Articular chondrocyte of knee joint (primary cell): ENCODE results near the gene TMSB4X. TPM values are rescaled to one million over a fixed set of nuclear protein-coding genes. Genes with fewer than 3 reads are reported as not detected.

ENCODE experiments used
- total RNA-seq: library from RNA; depleted of rRNA; stranded (reverse); fragments of >200 nt; gene quantifications from 2 replicates; pipeline ENCODE4 v1.2.3, GENCODE V29; 2012

The TMSB4X gene
- total RNA-seq = 4,398 and 7,748 TPM in 2 replicates

GRCh38 chrX:12974796-12975669 is at the start of gene TMSB4X:
Gene TMSB4X, plus strand, starts transcription at chrX:12975110.

Other genes starting within 250 kb of the TMSB4X start
- gene PRPS2, start 183.7 kb upstream of the TMSB4X start, total RNA-seq = 19.7 and 25.9 TPM in 2 replicates
- gene TLR7, start 108.0 kb upstream of the TMSB4X start, total RNA-seq = not detected in 2 replicates
- not detected in 2 replicates for gene TLR8, start 68.5 kb upstream of the TMSB4X start, total RNA-seq
- under 0.01 TPM in 1 of 2 replicates, not detected in the other for gene FAM9C, start 69.5 kb downstream of the TMSB4X start, total RNA-seq